Fibroblast of the conjunctiva (primary cell): ENCODE measurements around the gene SPACA7.
"Not testable (repeated sequence)": the region's sequence is repeated elsewhere in the genome, so short reads cannot be mapped to it uniquely, and the experiment has no call there.

Experiments
- DNase-seq: peaks from one replicate; pipeline ENCODE4 v3.0.0-alpha.2; 2010; ENCODE audit warnings: low read depth

Gene SPACA7

DNA sequence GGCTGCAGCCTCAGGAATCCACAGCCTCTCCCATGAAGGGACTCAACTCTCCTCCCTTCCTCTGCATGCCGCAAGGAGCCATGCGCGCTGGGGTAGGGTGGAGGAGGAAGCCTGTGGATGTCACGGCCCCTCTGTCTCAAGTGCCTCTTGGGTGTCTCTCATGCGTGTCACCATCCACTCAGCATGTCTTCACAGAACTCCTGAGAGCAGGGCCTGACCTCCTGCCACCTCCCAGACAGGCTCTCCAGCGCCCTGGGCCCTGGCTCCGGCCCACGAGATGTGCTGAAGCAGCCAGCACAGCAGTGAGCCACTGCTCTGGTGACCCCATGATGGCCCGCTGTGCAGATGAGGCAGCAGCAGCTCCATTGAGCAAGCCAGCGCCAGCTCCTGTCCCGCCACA lies 25.9 kb upstream of the SPACA7 start:
- no peak for DNase-seq

DNA sequence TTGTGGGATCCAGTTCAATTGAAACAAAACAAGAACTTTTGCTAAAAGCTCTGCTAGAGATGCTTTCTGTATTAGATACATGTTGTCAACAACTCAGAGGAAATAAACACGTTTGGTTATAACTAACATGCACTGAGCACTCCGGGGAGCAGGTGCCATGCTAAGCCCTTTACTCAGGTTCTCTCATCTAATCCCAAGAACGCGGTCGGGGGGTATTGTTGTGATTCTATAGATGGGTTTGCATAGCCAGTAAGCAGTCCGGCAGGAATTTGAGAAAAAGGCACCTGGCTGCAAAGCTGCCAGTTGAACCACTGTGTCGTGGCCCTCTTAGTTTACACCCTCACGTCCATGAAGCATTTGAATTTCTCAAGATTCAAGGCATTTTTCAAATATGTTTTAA lies 24.3 kb upstream of the SPACA7 start:
- DNase-seq = no peak

DNA sequence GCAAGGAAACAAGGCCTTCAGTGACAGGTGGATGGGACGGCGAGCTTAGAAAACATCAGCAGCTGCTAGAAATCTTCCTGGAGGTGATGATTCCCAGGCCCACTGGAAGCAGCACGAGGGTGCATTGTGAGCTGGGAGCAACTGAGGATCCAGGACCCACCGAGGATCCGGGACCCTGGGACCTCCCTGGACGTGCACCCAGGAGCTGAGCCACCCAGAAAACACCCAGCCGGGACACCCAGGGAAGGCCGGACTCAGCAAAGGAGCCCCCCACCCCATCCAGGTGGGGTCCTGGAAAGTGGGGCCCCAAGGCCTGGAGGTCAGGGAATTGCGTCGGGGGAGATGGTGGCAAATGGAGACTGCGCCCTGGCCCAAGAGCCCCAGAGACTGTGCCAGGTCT lies 22.3 kb upstream of the SPACA7 start:
- no peak for DNase-seq

DNA sequence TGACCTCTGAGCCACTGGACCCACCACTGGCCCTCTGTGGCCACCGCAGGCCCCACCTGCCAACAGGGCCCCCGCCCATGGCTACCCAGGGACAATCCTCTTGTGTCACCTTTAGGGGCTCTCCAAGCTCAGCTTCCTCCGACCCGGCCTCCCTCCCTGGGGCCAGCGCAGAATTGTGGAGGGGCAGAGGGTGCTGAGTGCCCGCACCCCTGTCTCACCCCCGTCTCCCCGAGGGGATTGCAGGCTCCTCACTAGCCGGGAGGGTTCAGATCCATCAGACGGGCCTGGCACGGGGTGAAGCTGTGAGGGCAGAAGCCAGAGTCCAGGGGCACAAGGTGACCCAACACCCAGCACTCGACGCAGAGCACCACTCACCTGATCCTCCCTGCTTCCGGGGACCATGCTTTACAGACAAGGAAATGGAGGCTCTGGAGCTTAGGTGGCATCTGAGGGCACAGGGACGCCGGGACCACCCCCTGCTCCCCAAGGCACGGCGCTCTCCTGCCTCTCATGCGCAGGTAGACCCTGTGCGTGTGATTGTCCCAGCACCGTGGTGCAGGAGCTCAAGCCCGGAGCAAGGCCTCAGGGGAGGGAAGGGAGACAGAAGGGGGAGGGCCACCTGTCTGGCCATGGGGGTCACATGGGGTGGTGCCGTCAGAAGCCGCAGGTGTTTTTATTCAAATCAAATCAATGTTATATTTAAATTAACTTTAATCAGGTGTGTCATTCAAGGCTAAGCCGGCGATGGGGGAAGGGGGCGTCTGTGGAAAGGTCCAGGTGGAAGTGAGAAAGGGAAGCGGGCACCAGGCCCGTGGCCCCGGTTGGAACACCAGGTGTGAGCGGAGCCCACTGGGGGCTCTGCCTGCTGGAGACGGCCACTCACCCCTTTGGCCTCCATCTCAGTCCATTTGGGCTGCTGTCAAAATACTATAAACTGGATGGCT lies 21.6 kb upstream of the SPACA7 start:
- no peak for DNase-seq

DNA sequence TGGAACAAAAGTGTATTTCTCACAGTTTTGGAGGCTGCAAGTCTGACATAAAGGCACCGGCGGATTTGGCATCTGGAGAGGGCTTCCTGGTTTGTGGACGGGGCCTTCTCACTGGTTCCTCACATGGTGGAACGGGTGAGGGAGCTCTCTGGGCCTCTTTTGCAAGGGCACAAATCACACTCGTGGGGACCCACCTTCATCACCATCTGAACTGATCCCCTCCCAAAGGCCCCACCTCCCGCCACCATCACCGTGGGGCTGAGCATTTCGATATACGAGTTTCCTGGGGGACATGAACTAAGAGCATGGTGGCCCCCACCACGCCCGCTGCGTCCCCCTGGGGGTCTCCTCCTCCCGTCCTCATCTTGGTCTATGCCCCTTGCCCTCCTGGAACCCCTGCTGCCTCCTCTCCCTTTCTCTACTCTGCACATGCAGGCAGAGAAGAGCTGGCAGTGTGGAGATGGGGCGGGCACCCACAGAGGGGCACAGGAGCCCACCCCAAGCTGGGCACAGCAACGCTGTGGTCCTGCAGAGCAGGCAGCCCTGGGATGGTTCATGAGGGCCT lies 20.8 kb upstream of the SPACA7 start:
- no peak for DNase-seq

DNA sequence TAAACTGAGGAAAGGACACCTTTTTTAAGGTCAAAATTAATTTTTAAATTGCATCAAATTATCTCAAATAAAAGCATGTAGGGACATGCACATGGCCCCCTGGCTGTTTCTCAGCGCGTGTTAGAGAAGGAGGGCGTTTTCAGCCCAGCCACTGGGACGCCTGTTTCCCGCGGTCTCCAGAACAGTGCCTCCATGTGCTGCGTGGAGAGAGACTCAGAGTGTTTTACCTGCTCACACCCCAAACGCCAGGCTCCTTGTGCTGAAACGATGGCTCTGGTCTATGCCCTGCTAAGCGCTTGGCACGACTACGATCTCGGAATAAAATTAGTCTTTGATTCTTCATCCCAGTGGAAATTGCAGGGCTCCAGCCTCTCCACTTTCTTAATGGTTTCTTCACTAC lies 20.0 kb upstream of the SPACA7 start:
- DNase-seq = no peak

DNA sequence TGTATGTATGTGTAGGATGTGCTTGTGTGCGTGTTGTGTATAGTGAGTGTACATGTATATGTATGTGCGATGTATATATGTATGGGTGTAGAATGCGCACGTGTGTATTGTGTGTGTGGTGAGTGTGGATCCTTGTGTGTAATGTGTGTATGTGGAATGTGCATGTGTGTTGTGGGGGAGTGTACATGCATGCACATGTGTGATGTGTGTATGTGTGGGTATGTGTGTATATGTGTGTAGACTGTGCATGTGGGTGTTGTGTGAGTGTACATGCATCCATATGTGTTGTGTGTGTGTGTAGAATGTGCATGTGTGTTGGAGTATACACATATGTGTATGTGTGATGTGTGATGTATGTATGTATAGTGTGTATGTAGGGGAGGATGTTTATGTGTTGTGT lies 18.0 kb upstream of the SPACA7 start:
- DNase-seq = no peak

DNA sequence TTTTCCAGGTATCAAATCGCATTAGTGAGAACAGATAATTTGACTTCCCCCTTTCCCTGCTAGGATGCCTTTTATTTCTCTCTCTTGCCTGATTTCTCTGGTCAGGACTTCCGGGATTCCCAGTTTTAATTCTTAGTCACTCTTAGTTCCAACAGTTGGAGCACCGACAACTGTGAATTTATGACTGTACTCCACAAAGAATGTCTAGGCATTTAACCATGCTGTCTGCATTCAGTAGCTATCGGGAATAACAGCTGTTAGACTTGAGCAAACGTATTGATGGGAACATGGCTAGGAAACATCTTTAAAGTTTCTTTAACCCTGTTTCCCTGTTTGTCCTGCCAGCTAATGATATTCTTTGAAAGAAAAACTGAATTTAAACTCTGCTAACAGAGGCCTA lies 14.1 kb upstream of the SPACA7 start:
- DNase-seq = no peak

DNA sequence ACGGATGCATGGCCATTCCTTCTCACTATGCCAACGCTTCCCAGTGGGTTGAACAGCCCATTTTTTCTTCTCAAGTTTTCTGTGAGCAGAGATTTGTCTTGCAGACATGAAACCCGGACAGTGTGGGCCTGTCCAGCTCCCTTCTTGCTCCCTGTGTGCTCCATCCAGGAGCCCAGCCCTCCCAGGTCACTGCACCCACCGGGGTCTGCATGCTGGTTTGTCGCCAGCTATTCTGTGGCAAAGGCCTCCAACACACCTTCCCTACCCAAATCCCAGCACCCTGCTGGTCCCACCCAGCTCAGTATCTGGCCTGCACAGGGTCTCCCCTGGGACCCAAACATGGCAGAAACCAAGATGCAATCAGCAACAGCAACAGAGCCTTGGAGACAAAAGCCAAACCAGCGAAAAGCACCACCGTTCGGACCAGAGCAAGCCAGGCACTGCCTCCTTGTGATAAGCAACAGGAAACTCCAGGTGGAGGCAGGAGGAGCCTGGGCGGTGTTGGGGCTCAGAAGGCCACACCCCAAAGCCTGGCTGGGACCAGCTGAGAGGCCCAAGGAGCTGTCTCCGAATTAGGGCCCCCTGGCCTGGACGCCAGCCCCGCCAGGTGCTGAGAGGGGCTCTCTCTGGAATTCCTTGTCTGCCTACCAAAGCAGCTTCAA lies 12.2 kb upstream of the SPACA7 start:
- no peak for DNase-seq

DNA sequence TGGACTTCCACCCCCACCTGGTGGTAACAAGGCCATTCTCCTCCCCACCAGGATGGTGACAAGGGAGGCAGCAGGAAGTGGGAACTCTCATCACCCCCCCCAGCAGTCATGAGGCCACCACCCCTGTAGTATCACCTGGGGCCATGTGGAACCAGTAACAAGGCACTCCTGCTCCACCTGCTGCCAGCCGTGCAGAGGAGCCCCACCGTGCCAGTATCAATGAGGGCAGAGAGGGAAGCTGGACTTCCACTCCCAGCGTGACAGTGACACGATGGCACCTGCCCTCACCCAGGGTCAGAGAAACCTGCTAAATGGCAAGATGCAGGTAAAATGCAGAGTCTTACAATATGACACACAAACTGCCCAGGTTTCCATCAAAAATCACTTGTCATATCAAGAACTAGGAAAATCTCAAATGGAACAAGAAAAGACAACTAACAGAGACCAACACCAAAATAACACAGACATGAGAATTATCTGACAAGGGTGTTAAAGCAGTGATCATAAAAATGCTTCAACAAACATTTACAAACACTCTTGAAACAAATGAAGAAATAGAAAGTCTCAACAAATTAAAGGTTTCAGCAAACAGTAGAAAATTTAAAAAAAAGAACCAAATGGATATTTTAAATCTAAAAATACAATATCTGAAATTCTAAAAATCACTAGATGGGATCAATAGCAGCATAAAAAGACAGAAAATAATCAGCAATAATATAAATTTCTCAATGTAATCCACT lies 9.1 kb upstream of the SPACA7 start:
- no peak for DNase-seq

DNA sequence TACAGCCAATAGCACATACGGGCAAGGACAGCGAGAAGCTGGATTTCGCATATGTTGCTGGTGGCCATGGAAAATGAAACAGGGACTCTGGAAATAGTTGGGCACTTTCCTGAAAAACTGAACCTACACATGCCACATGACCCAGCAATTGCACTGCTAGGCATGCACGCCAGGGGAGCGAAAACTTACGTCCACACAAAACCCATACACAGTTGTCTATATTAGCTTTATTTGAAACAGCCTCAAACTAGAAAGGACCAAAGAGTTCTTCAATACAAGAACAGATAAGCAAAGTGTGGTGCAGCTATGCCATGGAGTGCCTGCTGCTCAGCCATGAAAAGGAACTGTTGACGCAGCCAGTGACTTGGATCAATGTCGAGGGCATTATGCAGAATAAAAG lies 7.3 kb upstream of the SPACA7 start:
- no peak for DNase-seq

DNA sequence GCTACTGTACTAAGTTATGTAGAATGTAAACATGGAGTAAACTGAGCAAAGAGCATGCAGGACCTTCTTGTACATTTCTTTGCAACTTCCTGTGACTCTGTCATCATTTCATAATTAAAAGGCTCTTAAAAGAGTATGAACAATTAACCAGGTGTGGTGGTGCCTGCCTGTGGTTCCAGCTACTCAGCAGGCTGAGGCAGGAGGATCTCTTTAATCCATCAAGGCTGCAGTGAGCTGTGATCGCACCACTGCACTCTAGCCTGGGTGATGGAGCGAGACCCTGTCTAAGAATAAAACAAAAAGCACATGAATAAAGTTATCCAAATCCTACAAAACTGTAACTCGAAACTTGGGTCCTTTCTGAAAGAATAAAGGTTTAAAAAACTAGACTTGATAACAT lies 5.8 kb upstream of the SPACA7 start:
- DNase-seq = no peak

DNA sequence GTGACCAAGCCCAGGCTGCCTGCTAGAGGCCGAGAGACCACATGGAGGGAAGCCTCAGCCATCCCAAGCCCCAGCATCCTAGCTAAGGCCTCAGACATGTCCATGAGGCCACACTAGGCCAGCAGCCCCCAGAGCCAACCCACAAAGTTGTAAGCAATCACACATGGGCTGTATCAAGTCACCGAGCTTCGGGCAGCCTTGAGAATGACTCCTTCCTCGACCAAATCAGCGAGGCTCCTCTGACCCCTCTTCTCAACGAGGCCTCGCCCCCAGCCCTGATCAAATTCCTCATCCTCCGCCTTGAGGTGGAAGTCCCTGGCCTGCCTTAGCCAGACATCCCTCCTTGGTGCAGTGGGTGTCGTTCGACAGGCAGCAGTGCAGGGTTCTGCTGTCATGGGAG lies 1.9 kb upstream of the SPACA7 start:
- DNase-seq = no peak

DNA sequence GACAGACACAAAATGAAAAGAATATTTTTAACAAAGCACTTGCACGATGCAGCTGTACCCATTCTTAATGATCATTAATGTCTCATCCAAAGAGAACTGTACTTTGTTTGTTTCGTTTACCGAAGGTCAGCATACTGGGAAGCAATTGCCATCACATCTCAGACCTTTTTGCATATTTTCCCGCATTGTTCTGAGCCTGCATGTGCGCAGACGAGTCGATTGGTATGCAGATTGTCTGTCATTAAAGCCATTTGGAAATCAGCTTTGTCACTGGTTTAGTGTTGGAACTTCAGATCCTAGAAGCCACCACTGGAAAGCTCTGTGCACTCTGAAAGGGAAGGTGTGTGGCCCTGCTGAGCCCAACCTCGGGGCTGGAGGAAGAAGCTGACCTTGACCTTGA lies 15.6 kb downstream of the SPACA7 start:
- DNase-seq = no peak

DNA sequence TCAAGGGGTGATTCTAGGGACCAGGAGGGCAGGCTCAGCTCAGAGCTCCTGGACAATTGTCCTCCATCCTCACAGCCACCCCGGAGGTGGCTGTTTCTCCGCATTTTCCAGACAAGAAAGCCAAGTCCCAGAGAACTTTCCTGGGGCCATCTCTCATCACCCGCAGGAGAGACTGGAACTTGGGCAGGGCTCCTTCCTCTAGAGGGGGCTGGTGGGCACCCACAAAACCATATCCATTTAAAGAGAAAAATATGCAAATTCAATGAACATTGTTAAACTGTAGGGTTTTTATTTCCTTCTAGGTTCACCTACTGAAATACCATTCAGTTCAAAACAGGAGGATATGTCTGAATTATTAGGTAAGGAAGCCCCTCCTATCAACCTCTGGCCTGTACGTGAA lies 16.6 kb downstream of the SPACA7 start:
- no peak for DNase-seq

DNA sequence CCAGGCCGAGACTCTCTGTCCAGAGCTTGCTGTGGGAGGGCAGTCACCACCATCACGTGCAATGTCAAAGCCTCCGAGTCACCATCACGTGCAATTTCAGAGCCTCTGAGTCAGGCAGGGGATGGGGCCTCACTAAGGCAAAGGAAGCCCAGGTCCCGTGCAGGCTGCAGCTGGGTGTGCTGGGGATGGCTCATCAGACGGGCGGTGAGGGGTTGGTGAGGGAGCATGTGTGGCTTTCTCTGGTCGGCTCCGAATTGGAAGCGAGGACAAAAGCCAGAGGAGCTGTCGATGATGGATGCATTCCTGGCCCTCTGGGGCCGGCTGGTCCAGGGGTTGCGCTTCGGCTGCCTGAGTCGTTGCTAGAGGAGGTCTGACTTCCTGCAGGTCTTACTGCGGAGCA lies 18.9 kb downstream of the SPACA7 start:
- DNase-seq = not testable (repeated sequence)

DNA sequence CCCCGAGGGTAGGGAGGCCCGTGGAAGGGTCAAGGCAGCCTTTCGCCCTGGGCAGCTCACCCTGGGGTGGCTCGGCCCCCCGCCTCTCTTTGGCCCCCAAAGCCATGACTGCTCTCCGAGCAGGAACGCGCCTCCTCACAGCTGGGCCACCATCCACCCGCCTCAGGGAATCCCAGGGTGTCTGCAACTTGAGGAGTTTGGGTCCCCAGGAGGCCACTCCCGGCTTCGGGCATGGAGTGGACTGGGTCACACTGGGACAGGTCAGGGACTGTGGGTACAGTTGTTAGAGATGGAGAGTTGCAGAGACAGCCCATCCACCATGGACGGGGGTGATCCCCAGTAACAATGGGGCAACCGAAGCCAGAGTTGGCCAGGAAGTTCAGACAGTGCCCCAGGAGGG lies 19.8 kb downstream of the SPACA7 start:
- not testable (repeated sequence) for DNase-seq

DNA sequence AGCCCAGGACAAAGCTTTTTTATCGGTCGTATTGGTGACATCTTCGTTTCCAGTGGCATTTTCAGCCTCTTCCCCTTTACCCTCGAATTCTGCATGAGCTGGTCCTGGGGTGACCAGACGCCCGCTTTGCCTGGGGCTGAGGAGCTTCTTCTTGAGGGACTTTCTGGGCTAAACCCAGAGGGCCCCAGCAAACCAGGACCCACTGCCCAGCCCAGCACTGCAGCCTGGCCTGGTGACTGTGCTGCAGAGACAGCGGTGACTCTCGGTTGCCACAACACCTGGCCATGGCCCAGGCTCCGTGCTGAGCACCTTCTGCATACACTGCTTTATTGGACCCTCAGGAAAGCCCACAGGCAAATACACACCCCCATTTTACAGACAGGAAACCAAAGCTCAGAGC lies 21.0 kb downstream of the SPACA7 start:
- DNase-seq = no peak

DNA sequence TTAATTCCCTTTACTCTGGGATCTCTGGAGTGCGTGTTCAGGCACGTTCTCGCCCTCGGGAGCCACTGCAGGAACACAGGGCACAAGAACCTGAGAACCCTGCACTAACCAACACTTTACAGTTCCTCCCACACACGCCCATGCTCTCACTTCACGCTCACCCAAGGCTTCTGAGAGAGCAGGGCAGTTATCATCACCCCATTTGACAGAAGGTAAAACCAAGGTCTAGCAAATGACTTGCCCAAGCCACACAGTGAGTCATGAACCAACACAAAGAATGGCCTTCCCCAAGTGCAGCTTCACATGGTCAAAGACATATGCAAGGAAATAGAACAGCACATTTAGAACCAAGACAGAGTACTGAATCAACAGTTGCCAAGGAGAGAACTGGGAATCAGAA lies 22.2 kb downstream of the SPACA7 start:
- not testable (repeated sequence) for DNase-seq

DNA sequence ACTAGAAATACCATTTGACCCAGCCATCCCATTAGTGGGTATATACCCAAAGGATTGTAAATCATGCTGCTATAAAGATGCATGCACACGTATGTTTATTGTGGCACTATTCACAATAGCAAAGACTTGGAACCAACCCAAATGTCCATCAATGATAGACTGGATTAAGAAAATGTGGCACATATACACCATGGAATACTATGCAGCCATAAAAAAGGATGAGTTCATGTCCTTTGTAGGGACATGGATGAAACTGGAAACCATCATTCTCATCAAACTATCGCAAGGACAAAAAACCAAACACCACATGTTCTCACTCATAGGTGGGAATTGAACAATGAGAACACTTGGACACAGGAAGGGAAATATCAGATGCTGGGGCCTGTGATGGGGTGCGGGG lies 33.7 kb downstream of the SPACA7 start:
- DNase-seq = not testable (repeated sequence)

DNA sequence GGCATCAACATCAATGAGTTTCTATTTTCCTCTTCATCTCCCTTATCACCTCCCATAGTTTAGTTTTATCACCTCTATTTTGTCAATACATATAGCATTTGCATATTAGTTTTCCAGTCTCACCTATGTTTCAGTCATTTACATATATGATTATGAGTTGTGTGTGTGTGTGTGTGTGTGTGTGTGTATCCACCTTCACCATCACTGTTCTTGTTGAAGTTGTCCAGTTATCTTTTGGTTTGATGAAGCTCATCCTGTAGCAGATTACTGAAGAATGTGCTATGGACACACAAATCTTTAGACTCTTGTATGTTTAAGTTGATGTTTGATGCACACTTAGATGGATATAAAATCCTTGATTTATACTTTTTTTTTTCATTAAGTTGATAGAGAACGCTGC lies 40.5 kb downstream of the SPACA7 start:
- DNase-seq = no peak

DNA sequence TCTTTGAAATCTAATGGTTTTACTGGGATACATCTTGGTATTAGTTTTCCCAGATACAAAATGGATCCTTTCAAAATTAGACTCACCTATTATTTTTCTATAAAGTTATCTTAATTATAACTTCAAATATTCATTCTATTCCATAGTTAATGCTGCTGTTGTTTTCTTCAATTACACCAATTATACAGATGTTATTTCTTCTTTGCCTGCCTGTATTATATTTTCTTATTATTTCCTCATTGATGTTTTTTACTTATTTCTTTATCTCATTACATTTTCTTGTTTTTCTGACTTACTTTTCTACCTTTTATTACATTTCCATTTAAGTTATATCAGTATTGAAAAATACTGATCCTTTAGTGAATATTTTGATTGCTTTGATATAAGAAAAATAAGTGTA lies 40.9 kb downstream of the SPACA7 start:
- no peak for DNase-seq

DNA sequence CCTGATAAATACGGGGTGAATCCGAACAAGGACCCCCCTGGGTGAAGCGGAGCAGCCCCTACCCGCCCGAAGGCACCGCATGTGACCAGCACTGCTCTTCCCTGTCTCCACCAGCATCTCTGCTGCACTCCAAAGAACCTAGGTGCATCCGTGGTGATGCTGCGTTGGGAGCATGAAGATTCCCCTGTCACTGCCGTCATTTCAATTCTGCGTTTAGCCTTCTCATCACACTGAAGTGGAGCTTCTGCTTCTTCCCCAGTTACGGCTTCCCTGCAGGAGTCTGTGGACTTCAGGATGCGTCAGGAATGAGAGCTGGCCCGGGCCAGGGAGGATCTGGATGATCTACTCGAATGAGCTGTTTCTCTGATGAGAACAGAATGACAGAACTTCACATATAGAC lies 47.9 kb downstream of the SPACA7 start:
- no peak for DNase-seq
